HS-27A (cell line): ENCODE data around the gene SYNJ2.

Source experiments
- DNase-seq: peaks from one replicate; pipeline ENCODE4 v3.0.0-alpha.2; 2012; ENCODE audit warnings: low read depth, missing footprints

Gene SYNJ2

DNA sequence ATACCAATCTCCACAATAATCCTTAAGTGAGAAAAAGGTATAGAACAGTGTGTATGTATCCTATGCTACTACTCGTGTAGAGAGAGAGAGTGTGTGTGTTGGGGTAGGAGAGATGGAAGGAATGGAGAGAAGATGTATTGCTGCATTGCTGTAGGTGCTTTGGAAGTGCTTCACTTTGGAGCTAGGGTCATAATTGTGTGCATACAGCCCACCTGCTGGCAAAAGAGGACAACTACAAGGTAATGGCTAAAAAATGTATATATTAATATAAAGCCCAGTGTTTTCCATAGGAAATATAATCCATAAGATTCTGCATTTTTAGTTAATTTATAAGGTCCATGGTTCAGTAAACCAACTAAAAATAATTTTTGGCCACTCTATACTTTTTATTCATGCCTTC, 150.3 kb downstream of the SYNJ2 start:
- no peak for DNase-seq

DNA sequence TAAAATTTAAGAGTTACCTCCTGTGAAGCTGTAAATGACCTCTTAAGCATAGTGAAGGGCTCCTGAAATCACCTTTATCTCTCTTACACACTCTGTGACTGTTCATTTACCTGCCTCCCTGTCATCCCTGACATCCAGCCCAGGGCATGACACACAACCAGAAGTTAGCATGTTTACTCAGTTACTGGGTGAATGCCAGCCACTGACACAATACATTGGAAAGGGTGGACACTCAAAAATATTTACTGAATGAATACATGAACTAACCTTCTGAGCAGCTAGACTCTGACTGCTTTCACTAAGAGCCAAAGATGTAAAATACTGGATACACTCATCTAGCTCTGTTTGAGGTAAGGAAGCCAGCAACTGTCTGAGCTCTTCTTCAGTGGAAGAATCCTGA, 161.1 kb downstream of the SYNJ2 start:
- DNase-seq = no peak

DNA sequence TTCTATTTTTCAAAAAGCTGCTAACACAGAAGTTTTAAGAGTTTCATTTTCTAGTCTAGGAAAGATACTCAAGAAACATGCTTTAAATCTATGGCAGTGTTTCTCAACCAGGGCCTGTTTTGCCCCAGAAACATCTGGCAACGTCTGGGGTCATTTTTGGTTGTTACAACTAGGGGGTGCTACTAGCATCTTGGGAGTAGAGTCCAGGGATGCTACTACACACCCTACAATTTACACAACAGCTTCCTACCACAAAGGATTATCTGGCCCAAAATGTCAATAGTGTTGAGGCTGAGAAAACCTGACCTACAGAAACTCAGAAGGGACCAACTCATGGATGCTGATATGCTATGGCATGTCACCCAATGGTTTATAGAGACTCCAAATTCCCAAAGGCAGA, 162.0 kb downstream of the SYNJ2 start:
- DNase-seq = no peak
